HG02610 (cell line): ENCODE results near the gene D2HGDH.
"Not testable (repeated sequence)": the region's sequence is repeated elsewhere in the genome, so short reads cannot be mapped to it uniquely, and the experiment has no call there.

ENCODE experiments used
- ATAC-seq: cut with Tn5 transposase; IDR thresholded peaks from one replicate; pipeline ENCODE4 v1.9.1; 2021; ENCODE audit warnings: mild to moderate bottlenecking, moderate library complexity; ENCODE audit not compliant: unreplicated experiment

D2HGDH gene

GRCh38 chr2:241724975-241725870 lies 9.2 kb upstream of the D2HGDH start:
- no peak for ATAC-seq

- no peak for ATAC-seq
Measured at GRCh38 chr2:241726459-241726858, 8.0 kb upstream of the D2HGDH start.

- ATAC-seq, result no peak
Measured at GRCh38 chr2:241728000-241728399, 6.4 kb upstream of the D2HGDH start.

GRCh38 chr2:241728627-241729026 lies 5.8 kb upstream of the D2HGDH start:
- ATAC-seq, result no peak

- ATAC-seq, result no peak
Measured at GRCh38 chr2:241729868-241730267, 4.6 kb upstream of the D2HGDH start.

- ATAC-seq, result no peak
Measured at GRCh38 chr2:241730671-241731293, 3.6 kb upstream of the D2HGDH start.

- ATAC-seq, result not testable (repeated sequence)
Measured at GRCh38 chr2:241732513-241733186, 1.8 kb upstream of the D2HGDH start.

GRCh38 chr2:241733391-241734207 lies 831 bp upstream of the D2HGDH start:
- ATAC-seq, result no peak

- peak; percentile 23 for ATAC-seq
Measured at GRCh38 chr2:241734208-241734466, 293 bp upstream of the D2HGDH start.

GRCh38 chr2:241736111-241736510 lies 1.7 kb downstream of the D2HGDH start:
- no peak for ATAC-seq

GRCh38 chr2:241738040-241738686 lies 3.7 kb downstream of the D2HGDH start:
- ATAC-seq, result no peak

- no peak for ATAC-seq
Measured at GRCh38 chr2:241739177-241739576, 4.7 kb downstream of the D2HGDH start.

GRCh38 chr2:241739651-241740050 lies 5.2 kb downstream of the D2HGDH start:
- ATAC-seq, result no peak

GRCh38 chr2:241741016-241741415 lies 6.6 kb downstream of the D2HGDH start:
- ATAC-seq, result no peak

- no peak for ATAC-seq
Measured at GRCh38 chr2:241742320-241742939, 8.0 kb downstream of the D2HGDH start.

GRCh38 chr2:241743008-241743407 lies 8.6 kb downstream of the D2HGDH start:
- not testable (repeated sequence) for ATAC-seq

- ATAC-seq, result no peak
Measured at GRCh38 chr2:241743620-241744019, 9.2 kb downstream of the D2HGDH start.

GRCh38 chr2:241744028-241744754 lies 9.8 kb downstream of the D2HGDH start:
- no peak for ATAC-seq

GRCh38 chr2:241745276-241745675 lies 10.8 kb downstream of the D2HGDH start:
- ATAC-seq, result no peak

GRCh38 chr2:241746084-241746483 lies 11.7 kb downstream of the D2HGDH start:
- no peak for ATAC-seq
